Measurements from ENCODE around the gene STAC.

- no peak for TF ChIP-seq CTCF (IDR thresholded peaks at IDR 0.05)
- TF ChIP-seq POLR2A (IDR thresholded peaks at IDR 0.05), result no peak
Measured at GRCh38 chr3:36433511-36433910, 53.2 kb downstream of the STAC start.
